WTC11 (cell line): ENCODE data around the gene GBF1. TPM values are rescaled to one million over a fixed set of nuclear protein-coding genes. Genes with fewer than 3 reads are reported as not detected.

Experiments used
- ATAC-seq: fragments of 200-7000 bp; cut with Tn5 transposase; 2 replicates; pipeline ENCODE4 v1.10.0; 2021; ENCODE audit warnings: mild to moderate bottlenecking, moderate library complexity
- CTCF ChIA-PET: fragments of 300-600 bp; sonication (Branson Sonifier 250); formaldehyde crosslinking; loops from one replicate; lab custom pipeline; 2021; ENCODE audit warnings: antibody characterized with exemption; lab: Charles Lee
- POLR2A ChIA-PET: fragments of 350-600 bp; sonication (Branson Sonifier 250); formaldehyde crosslinking; loops from one replicate; lab custom pipeline; 2021; ENCODE audit warnings: antibody characterized with exemption; lab: Charles Lee
- DNase-seq: peaks from one replicate; pipeline ENCODE4 v3.0.0; 2021; ENCODE audit warnings: low spot score
- H3K27ac Mint-ChIP-seq: 2 replicates; pipeline ENCODE4 v1.8.0; 2021; ENCODE audit warnings: mixed read lengths
- H3K27me3 Mint-ChIP-seq: 2 replicates; pipeline ENCODE4 v1.8.0; 2021; ENCODE audit warnings: low read depth, mild to moderate bottlenecking, moderate library complexity, mixed read lengths
- H3K36me3 Mint-ChIP-seq: 2 replicates; pipeline ENCODE4 v1.8.0; 2021; ENCODE audit warnings: mixed read lengths
- H3K4me1 Mint-ChIP-seq: 2 replicates; pipeline ENCODE4 v1.8.0; 2022; ENCODE audit warnings: mixed read lengths
- H3K4me3 Mint-ChIP-seq: 2 replicates; pipeline ENCODE4 v1.8.0; 2021; ENCODE audit warnings: mild to moderate bottlenecking, moderate library complexity, mixed read lengths
- H3K9me3 Mint-ChIP-seq: 2 replicates; pipeline ENCODE4 v1.8.0; 2021; ENCODE audit warnings: mixed read lengths
- ATF6 ChIP-seq: sonication (generic); formaldehyde crosslinking; IDR thresholded peaks from 2 replicates; pipeline ENCODE4 v1.8.1; 2023; ENCODE audit warnings: mild to moderate bottlenecking, missing genetic modification reagents
- ELF4 ChIP-seq: sonication (generic); formaldehyde crosslinking; IDR thresholded peaks from 2 replicates; pipeline ENCODE4 v1.8.1; 2022; ENCODE audit warnings: low read depth, mild to moderate bottlenecking, moderate library complexity, missing genetic modification reagents
- FOXP1 ChIP-seq: sonication (generic); formaldehyde crosslinking; IDR thresholded peaks from 2 replicates; pipeline ENCODE4 v1.8.0; 2022; ENCODE audit warnings: missing genetic modification reagents, mild to moderate bottlenecking, moderate library complexity, borderline replicate concordance
- GABPB1 ChIP-seq: sonication (generic); formaldehyde crosslinking; IDR thresholded peaks from 2 replicates; pipeline ENCODE4 v1.8.1; 2023; ENCODE audit warnings: mild to moderate bottlenecking, missing genetic modification reagents
- IRF2 ChIP-seq: sonication (generic); formaldehyde crosslinking; IDR thresholded peaks from 2 replicates; pipeline ENCODE4 v1.8.0; 2022; ENCODE audit warnings: low read depth, missing genetic modification reagents, borderline replicate concordance
- NR2C2 ChIP-seq: sonication (generic); formaldehyde crosslinking; IDR thresholded peaks from 2 replicates; pipeline ENCODE4 v1.8.0; 2022; ENCODE audit warnings: mild to moderate bottlenecking, missing genetic modification reagents
- NR3C1 ChIP-seq: sonication (generic); formaldehyde crosslinking; conservative IDR thresholded peaks from 2 replicates; pipeline ENCODE4 v1.8.1; 2023; ENCODE audit warnings: low read depth, mild to moderate bottlenecking, missing genetic modification reagents
- PRDM15 ChIP-seq: sonication (generic); formaldehyde crosslinking; IDR thresholded peaks from 2 replicates; pipeline ENCODE4 v1.8.0; 2022; ENCODE audit warnings: missing genetic modification reagents
- SMAD3 ChIP-seq: sonication (generic); formaldehyde crosslinking; IDR thresholded peaks from 2 replicates; pipeline ENCODE4 v1.8.0; 2022; ENCODE audit warnings: missing genetic modification reagents, mild to moderate bottlenecking, borderline replicate concordance
- ZNF219 ChIP-seq: sonication (generic); formaldehyde crosslinking; IDR thresholded peaks from 2 replicates; pipeline ENCODE4 v1.8.0; 2023; ENCODE audit warnings: missing genetic modification reagents, mild to moderate bottlenecking, borderline replicate concordance
- ZNF281 ChIP-seq: sonication (generic); formaldehyde crosslinking; IDR thresholded peaks from 2 replicates; pipeline ENCODE4 v1.8.0; 2023; ENCODE audit warnings: mild to moderate bottlenecking, missing genetic modification reagents
- ZNF423 ChIP-seq: fragments of 250-450 bp; sonication (Bioruptor Pico); IDR thresholded peaks from 2 replicates; pipeline ENCODE4 v2.1.2; 2022; ENCODE audit warnings: mild to moderate bottlenecking, moderate library complexity
- total RNA-seq: library from RNA; stranded (reverse); gene quantifications from 3 replicates; pipeline ENCODE4 v1.2.3, GENCODE V29; 2021
- TF ChIP-seq, protein P1 (sequence below): fragments of 250-450 bp; sonication (Bioruptor Pico); IDR thresholded peaks from 2 replicates; pipeline ENCODE4 v1.9.0; 2021; ENCODE audit warnings: mild to moderate bottlenecking

The GBF1 gene
- total RNA-seq, 1 experiment from 2014 or later = 32.4 TPM

DNA sequence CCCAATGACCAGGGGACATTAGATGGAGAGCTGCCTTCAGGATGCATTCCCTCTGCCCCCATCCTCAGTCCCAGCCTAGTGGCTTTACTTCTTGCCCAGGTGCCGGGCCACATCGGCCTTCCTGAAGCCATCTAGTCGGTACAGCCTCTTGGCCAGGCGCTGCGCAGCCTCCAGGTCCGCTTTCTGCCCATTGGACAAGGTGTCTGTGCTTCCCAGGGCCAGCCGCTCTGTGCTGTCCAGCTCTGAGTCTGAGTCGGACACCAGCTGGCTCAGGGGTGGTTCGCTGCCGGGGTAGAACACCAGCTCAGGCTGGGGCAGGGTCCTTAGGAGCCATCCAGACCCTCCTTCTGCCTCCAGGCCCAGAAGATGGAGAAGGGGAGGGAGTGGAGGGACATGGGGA is 167.0 kb downstream of the GBF1 start:
- no peak overlapping the region for H3K27ac Mint-ChIP-seq
- ATAC-seq = no peak
- peaks cover 53% of the 10 kb centered on the region for H3K27me3 Mint-ChIP-seq
- H3K4me3 Mint-ChIP-seq = no peak overlapping the region
- H3K9me3 Mint-ChIP-seq = no peaks in the 10 kb centered on the region
- DNase-seq = no peak
- no peak for TF ChIP-seq SMAD3 (CRISPR knock-in tag)
- TF ChIP-seq ZNF423 (CRISPR knock-in tag) = no peak
- TF ChIP-seq ATF6 (CRISPR knock-in tag) = no peak
- no peak for TF ChIP-seq ELF4
- H3K36me3 Mint-ChIP-seq = no peaks in the 10 kb centered on the region
- H3K4me1 Mint-ChIP-seq = peaks cover 30% of the 10 kb centered on the region
- CTCF ChIA-PET = interaction anchor here (0.7 to 5.5 kb wide), 7 partner anchors 9 to 172 kb away, joined by 3 to 61 read pairs (median 5); partner anchors contain the start of genes FBXL15 and NFKB2
- POLR2A ChIA-PET = interaction anchor here (1.0 to 1.1 kb wide), 2 partner anchors 20 to 49 kb away, joined by 3 read pairs; partner anchors contain the start of gene CUEDC2

- no peak overlapping the region for H3K27ac Mint-ChIP-seq
- no peak for ATAC-seq
- H3K36me3 Mint-ChIP-seq = no peaks in the 10 kb centered on the region
- CTCF ChIA-PET = interaction anchor here (0.7 to 5.5 kb wide), 11 partner anchors 9 to 182 kb away, joined by 3 to 61 read pairs (median 4); partner anchors contain the start of genes NFKB2 and SUFU
- peaks cover 35% of the 10 kb centered on the region for H3K4me1 Mint-ChIP-seq
- no peak overlapping the region for H3K4me3 Mint-ChIP-seq
- H3K9me3 Mint-ChIP-seq = no peaks in the 10 kb centered on the region
- H3K27me3 Mint-ChIP-seq = peaks cover 47% of the 10 kb centered on the region
- no peak for TF ChIP-seq NR3C1 (CRISPR knock-in tag)
- TF ChIP-seq ZNF219 (CRISPR knock-in tag) = no peak
- no peak for TF ChIP-seq ELF4
- no peak for TF ChIP-seq ZNF281 (CRISPR knock-in tag)
- TF ChIP-seq FOXP1 (CRISPR knock-in tag) = no peak
- TF ChIP-seq ZNF423 (CRISPR knock-in tag) = no peak
- peak; percentile 64 for DNase-seq
- POLR2A ChIA-PET = interaction anchor here (1.0 kb wide), 1 partner anchor 19 kb away, joined by 3 read pairs; the partner anchor contains the start of gene CUEDC2
These were observed 167.8 kb downstream of the GBF1 start for GRCh38 chr10:102413053-102413705.

DNA sequence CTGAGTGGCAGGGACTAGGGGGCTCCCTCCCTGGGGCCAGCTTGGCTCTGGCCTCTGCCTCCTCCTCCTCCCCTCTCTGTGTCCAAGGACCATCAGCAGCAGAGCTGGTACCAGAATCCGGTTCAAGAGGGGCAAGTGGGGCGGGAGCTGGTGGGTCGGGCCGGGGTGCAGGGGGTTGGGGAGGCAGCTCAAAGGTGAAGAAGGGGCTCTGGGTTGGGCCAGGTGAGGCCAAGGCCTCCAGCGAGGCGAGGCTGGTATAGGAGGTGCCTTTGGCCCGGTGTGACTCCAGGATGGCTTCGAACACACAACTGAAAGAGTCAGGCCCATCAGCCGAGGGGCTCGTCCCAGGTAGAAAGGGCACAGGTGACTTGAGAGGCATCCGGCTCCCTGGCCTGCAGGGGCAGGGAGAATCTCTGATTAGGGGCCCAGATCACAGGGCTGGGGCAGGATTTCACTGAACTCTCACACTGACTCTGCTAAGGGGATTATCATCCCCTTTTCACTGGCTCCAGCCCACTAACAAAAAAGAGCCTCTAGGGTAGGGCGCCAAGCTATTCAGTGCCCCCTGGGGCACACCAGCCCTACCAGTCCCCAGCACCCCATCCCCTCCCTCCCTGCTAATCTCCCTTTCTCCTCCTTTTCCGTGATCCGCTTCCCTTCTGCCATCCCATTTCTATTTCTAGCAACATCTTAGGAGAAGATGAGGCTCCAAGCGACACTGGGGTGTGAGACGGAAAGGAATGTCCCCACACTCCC is 168.7 kb downstream of the GBF1 start:
- DNase-seq (no peak), ATAC-seq (no peak)
- Mint-ChIP-seq H3K27me3 (peaks cover 42% of the 10 kb centered on the region), H3K27ac (no peak overlapping the region), H3K36me3 (no peaks in the 10 kb centered on the region), H3K4me1 (peaks cover 35% of the 10 kb centered on the region), H3K4me3 (no peak overlapping the region), H3K9me3 (no peaks in the 10 kb centered on the region)
- POLR2A ChIA-PET = no interaction called here
- no peak for TF ChIP-seq IRF2 (CRISPR knock-in tag)
- no peak for TF ChIP-seq PRDM15
- TF ChIP-seq NR2C2 (CRISPR knock-in tag) = no peak
- TF ChIP-seq GABPB1 (CRISPR knock-in tag) = no peak
- TF ChIP-seq, protein P1, sequence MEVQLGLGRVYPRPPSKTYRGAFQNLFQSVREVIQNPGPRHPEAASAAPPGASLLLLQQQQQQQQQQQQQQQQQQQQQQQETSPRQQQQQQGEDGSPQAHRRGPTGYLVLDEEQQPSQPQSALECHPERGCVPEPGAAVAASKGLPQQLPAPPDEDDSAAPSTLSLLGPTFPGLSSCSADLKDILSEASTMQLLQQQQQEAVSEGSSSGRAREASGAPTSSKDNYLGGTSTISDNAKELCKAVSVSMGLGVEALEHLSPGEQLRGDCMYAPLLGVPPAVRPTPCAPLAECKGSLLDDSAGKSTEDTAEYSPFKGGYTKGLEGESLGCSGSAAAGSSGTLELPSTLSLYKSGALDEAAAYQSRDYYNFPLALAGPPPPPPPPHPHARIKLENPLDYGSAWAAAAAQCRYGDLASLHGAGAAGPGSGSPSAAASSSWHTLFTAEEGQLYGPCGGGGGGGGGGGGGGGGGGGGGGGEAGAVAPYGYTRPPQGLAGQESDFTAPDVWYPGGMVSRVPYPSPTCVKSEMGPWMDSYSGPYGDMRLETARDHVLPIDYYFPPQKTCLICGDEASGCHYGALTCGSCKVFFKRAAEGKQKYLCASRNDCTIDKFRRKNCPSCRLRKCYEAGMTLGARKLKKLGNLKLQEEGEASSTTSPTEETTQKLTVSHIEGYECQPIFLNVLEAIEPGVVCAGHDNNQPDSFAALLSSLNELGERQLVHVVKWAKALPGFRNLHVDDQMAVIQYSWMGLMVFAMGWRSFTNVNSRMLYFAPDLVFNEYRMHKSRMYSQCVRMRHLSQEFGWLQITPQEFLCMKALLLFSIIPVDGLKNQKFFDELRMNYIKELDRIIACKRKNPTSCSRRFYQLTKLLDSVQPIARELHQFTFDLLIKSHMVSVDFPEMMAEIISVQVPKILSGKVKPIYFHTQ = no peak
- CTCF ChIA-PET = interaction anchor here (0.9 to 5.5 kb wide), 7 partner anchors 8 to 183 kb away, joined by 3 to 61 read pairs (median 4); partner anchors contain the start of gene SUFU
